Measurements from ENCODE around the gene GSN. TPM values are rescaled to one million over a fixed set of nuclear protein-coding genes. Genes with fewer than 3 reads are reported as not detected.

Gene GSN
- total RNA-seq, 1 experiment from 2014 or later = 100 TPM

GRCh38 chr9:121249563-121249962 lies 18.4 kb upstream of the GSN start:
- no peak for DNase-seq
- CTCF ChIA-PET = interaction anchor here (0.7 kb wide), 1 partner anchor 69 kb away, joined by 3 read pairs; no protein-coding TSS in a partner anchor
- Mint-ChIP-seq H3K27me3 (ENCODE audit: insufficient read depth, unreplicated experiment) (peaks cover 3% of the 10 kb centered on the region), H3K27ac (ENCODE audit: unreplicated experiment) (no peak overlapping the region), H3K36me3 (ENCODE audit: insufficient read depth, unreplicated experiment) (no peaks in the 10 kb centered on the region), H3K4me3 (ENCODE audit: unreplicated experiment) (no peak overlapping the region), H3K9me3 (ENCODE audit: unreplicated experiment) (no peaks in the 10 kb centered on the region), H3K4me1 (ENCODE audit: low read depth, unreplicated experiment) (no peaks in the 10 kb centered on the region)
- Histone ChIP-seq H3K36me3 (ENCODE audit: control insufficient read depth, insufficient read depth, low read length) (no peaks in the 10 kb centered on the region), H3K9me3 (peaks cover 4% of the 10 kb centered on the region; the same call in 1 of the 2 replicates), H3K4me1 (no peaks in the 10 kb centered on the region), H3K4me3 (ENCODE audit: low read depth, low read length) (no peak overlapping the region), H3K27me3 (replicated peaks; ENCODE audit: control insufficient read depth, insufficient read depth, low read length) (no peaks in the 10 kb centered on the region)
- intact Hi-C loops (cut with micrococcal nuclease; ENCODE audit: unreplicated experiment) = no loop called here
- POLR2A ChIA-PET = interaction anchor here (0.7 kb wide), 1 partner anchor 48 kb away, joined by 7 read pairs; the partner anchor contains the start of gene RAB14
- no TSS peak for BruUV-seq (replicated peaks)
- no peak for TF ChIP-seq CTCF (IDR thresholded peaks at IDR 0.05; ENCODE audit: insufficient read depth in 1 of 2, low read depth in 1 of 2, low read length in 1 of 2, severe bottlenecking in 1 of 2, unreplicated experiment in 1 of 2)

DNA sequence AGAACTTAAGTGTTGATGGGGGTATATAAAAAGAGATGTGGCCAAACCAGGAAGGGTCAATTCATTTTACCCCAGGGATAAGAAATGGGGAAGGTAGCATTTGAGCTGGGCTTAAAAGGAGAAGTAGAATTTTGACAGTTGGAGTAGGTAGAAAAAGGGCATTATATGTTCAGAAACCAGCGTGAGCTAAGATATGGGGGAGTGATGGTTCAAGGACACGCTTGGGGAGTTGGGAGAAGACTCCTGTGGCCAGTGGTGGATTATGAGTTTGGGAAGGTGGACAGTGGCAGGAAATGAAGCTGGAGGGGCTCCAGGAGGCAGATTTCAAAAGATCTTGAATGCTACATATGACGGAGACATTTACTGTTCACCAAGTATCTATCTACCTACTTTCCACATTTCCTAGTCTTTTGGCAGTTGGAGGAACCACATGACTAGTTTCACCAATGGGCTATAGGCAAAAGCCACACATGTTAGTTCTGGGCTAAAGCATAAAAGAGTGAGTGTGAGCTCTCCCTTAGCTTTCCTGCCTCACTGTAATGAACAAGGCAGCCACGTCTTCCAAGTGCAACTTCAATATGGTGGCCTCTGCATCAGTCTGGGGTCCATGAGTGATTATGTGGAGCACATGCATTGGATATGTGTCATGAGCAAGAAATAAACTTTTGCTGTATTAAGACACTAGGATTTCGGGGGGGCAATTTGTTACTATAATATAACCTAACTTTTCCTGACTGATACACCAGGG lies 15.7 kb upstream of the GSN start:
- BruUV-seq (replicated peaks) = no TSS peak
- Mint-ChIP-seq H3K27ac (ENCODE audit: unreplicated experiment) (no peak overlapping the region), H3K27me3 (ENCODE audit: insufficient read depth, unreplicated experiment) (peaks cover 6% of the 10 kb centered on the region), H3K4me1 (ENCODE audit: low read depth, unreplicated experiment) (no peaks in the 10 kb centered on the region), H3K9me3 (ENCODE audit: unreplicated experiment) (no peaks in the 10 kb centered on the region), H3K4me3 (ENCODE audit: unreplicated experiment) (no peak overlapping the region), H3K36me3 (ENCODE audit: insufficient read depth, unreplicated experiment) (no peaks in the 10 kb centered on the region)
- DNase-seq = no peak
- ChIA-PET POLR2A (no interaction called here), CTCF (no interaction called here)
- no peaks in the 10 kb centered on the region for H3K9me3 ChIP-seq
- no peak for TF ChIP-seq CTCF (IDR thresholded peaks at IDR 0.05; ENCODE audit: insufficient read depth in 1 of 2, low read depth in 1 of 2, low read length in 1 of 2, severe bottlenecking in 1 of 2, unreplicated experiment in 1 of 2)
- H3K4me3 ChIP-seq (ENCODE audit: low read depth, low read length) = no peak overlapping the region
- H3K36me3 ChIP-seq (ENCODE audit: control insufficient read depth, insufficient read depth, low read length) = no peaks in the 10 kb centered on the region
- H3K27me3 ChIP-seq (replicated peaks; ENCODE audit: control insufficient read depth, insufficient read depth, low read length) = no peaks in the 10 kb centered on the region
- no peaks in the 10 kb centered on the region for H3K4me1 ChIP-seq
- intact Hi-C loops (cut with micrococcal nuclease; ENCODE audit: unreplicated experiment) = no loop called here

DNA sequence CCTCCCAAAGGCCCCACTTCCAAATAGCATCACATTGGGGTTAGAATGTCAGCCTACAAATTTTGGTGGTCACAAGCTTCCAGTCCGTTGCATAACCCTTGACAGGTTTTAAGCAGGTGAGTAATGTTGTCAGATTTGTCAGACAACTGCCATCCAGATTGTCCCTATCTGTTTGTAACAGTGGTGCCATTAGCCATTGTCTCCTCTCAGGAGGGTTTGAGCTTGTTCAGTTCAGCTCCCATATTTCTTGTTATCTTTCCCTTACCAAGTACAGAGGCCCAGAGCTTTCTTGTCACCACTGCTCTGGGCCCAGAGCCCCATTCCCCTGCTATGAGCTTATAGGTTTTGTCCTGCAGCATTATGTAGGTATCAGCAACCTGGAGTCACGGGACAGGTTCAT lies 14.8 kb upstream of the GSN start:
- DNase-seq = no peak
- no peaks in the 10 kb centered on the region for H3K27me3 ChIP-seq (replicated peaks; ENCODE audit: control insufficient read depth, insufficient read depth, low read length)
- no peak overlapping the region for H3K4me3 ChIP-seq (ENCODE audit: low read depth, low read length)
- no peaks in the 10 kb centered on the region for H3K36me3 ChIP-seq (ENCODE audit: control insufficient read depth, insufficient read depth, low read length)
- Mint-ChIP-seq H3K9me3 (ENCODE audit: unreplicated experiment) (no peaks in the 10 kb centered on the region), H3K4me3 (ENCODE audit: unreplicated experiment) (no peak overlapping the region), H3K27me3 (ENCODE audit: insufficient read depth, unreplicated experiment) (peaks cover 6% of the 10 kb centered on the region), H3K27ac (ENCODE audit: unreplicated experiment) (no peak overlapping the region), H3K36me3 (ENCODE audit: insufficient read depth, unreplicated experiment) (no peaks in the 10 kb centered on the region), H3K4me1 (ENCODE audit: low read depth, unreplicated experiment) (no peaks in the 10 kb centered on the region)
- intact Hi-C loops (cut with micrococcal nuclease; ENCODE audit: unreplicated experiment) = no loop called here
- H3K9me3 ChIP-seq = no peaks in the 10 kb centered on the region
- TF ChIP-seq CTCF (IDR thresholded peaks at IDR 0.05; ENCODE audit: insufficient read depth in 1 of 2, low read depth in 1 of 2, low read length in 1 of 2, severe bottlenecking in 1 of 2, unreplicated experiment in 1 of 2) = no peak
- ChIA-PET CTCF (no interaction called here), POLR2A (no interaction called here)
- no TSS peak for BruUV-seq (replicated peaks)
- no peaks in the 10 kb centered on the region for H3K4me1 ChIP-seq
